GM18498 (cell line): Measurements from ENCODE around the gene SMYD3.

ENCODE experiments used
- ATAC-seq: cut with Tn5 transposase; IDR thresholded peaks from one replicate; pipeline ENCODE4 v1.9.1; 2021; ENCODE audit warnings: mild to moderate bottlenecking, moderate library complexity; ENCODE audit not compliant: unreplicated experiment

SMYD3 gene

GRCh38 chr1:246417813-246418564 lies 89.1 kb downstream of the SMYD3 start:
- ATAC-seq: no peak

- ATAC-seq: no peak
Measured at GRCh38 chr1:246417152-246417812, 89.8 kb downstream of the SMYD3 start.

GRCh38 chr1:246416261-246416660 lies 90.8 kb downstream of the SMYD3 start:
- ATAC-seq: no peak

GRCh38 chr1:246415028-246415427 lies 92.1 kb downstream of the SMYD3 start:
- no peak for ATAC-seq

- ATAC-seq: no peak
Measured at GRCh38 chr1:246413430-246413829, 93.6 kb downstream of the SMYD3 start.

- no peak for ATAC-seq
Measured at GRCh38 chr1:246404078-246404477, 103.0 kb downstream of the SMYD3 start.

- no peak for ATAC-seq
Measured at GRCh38 chr1:246398126-246398813, 108.8 kb downstream of the SMYD3 start.

- no peak for ATAC-seq
Measured at GRCh38 chr1:246397046-246397445, 110.0 kb downstream of the SMYD3 start.

- ATAC-seq: no peak
Measured at GRCh38 chr1:246396322-246396721, 110.8 kb downstream of the SMYD3 start.

GRCh38 chr1:246394121-246394520 lies 113.0 kb downstream of the SMYD3 start:
- no peak for ATAC-seq

- ATAC-seq: no peak
Measured at GRCh38 chr1:246390855-246391254, 116.2 kb downstream of the SMYD3 start.

GRCh38 chr1:246384616-246385015 lies 122.5 kb downstream of the SMYD3 start:
- ATAC-seq: no peak

GRCh38 chr1:246383791-246384190 lies 123.3 kb downstream of the SMYD3 start:
- no peak for ATAC-seq

GRCh38 chr1:246383239-246383589 lies 123.9 kb downstream of the SMYD3 start:
- ATAC-seq: no peak

- no peak for ATAC-seq
Measured at GRCh38 chr1:246382589-246383238, 124.4 kb downstream of the SMYD3 start.

- ATAC-seq: no peak
Measured at GRCh38 chr1:246381452-246381851, 125.6 kb downstream of the SMYD3 start.

- ATAC-seq: no peak
Measured at GRCh38 chr1:246377625-246378153, 129.4 kb downstream of the SMYD3 start.

- no peak for ATAC-seq
Measured at GRCh38 chr1:246373828-246374569, 133.1 kb downstream of the SMYD3 start.

- ATAC-seq: no peak
Measured at GRCh38 chr1:246372559-246372958, 134.5 kb downstream of the SMYD3 start.

GRCh38 chr1:246367041-246367440 lies 140.0 kb downstream of the SMYD3 start:
- ATAC-seq: no peak

GRCh38 chr1:246365708-246366107 lies 141.4 kb downstream of the SMYD3 start:
- ATAC-seq: no peak
